HG03196 (cell line): ENCODE results near the gene PDCD11.
"Not testable (repeated sequence)": the region's sequence is repeated elsewhere in the genome, so short reads cannot be mapped to it uniquely, and the experiment has no call there.

Experiments used
- ATAC-seq: cut with Tn5 transposase; IDR thresholded peaks from one replicate; pipeline ENCODE4 v1.9.1; 2021; ENCODE audit not compliant: unreplicated experiment

The PDCD11 gene

GRCh38 chr10:103417148-103417469, 20.7 kb downstream of the PDCD11 start:
- not testable (repeated sequence) for ATAC-seq

DNA sequence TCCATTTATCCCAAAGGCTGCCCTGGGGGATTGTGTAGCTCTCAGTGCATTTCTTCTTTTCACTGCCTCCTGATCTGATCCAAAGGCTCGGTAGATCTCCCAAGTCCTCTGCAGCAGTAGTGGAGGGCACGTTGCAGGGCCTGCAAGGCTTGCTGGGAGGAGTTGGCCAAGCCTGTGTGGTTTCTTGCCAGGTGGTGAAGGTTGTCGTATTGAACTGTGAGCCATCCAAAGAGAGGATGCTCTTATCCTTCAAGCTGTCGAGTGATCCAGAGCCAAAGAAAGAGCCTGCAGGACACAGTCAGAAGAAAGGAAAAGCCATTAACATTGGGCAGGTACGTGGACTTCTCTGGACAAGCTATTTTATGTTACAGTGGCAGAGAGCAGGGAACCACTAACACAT, 21.2 kb downstream of the PDCD11 start:
- ATAC-seq = no peak

- no peak for ATAC-seq
These were observed 22.7 kb downstream of the PDCD11 start for GRCh38 chr10:103419101-103419500.

- no peak for ATAC-seq
These were observed 27.3 kb downstream of the PDCD11 start for GRCh38 chr10:103423748-103424147.

GRCh38 chr10:103427866-103428265, 31.4 kb downstream of the PDCD11 start:
- ATAC-seq = no peak

DNA sequence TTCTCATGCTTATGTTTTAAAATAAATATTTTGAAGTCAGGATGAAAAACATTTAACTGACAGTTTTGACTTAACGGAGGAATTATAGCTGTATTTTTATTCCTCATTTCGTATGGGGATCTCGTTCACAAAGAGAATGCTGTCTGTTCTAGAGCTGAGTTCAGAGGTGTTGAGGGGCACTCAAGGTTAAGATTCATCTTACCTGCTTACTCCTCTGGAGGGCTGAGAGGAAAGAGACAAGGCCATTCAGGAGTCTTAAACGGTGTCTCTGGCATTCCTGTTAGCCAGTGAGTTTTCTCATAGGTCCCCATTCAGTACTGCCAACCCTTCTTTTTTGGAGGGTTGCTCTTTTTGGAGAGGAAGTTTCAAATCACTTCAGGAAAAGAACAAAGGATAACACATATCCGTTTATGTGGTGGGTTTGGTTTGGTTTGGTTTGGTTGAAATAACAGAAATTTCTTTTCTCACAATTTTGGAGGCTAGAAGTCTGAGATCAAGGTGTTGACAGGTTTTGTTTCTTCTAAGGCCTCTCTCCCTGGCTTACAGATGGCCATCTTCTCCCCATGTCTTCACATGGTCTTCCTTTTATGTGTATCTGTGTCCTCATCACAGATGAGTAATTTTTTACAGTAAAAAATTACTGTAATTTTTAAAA, 32.7 kb downstream of the PDCD11 start:
- ATAC-seq = no peak

GRCh38 chr10:103429647-103430046, 33.2 kb downstream of the PDCD11 start:
- no peak for ATAC-seq

- no peak for ATAC-seq
These were observed 35.5 kb downstream of the PDCD11 start for GRCh38 chr10:103431902-103432301.

DNA sequence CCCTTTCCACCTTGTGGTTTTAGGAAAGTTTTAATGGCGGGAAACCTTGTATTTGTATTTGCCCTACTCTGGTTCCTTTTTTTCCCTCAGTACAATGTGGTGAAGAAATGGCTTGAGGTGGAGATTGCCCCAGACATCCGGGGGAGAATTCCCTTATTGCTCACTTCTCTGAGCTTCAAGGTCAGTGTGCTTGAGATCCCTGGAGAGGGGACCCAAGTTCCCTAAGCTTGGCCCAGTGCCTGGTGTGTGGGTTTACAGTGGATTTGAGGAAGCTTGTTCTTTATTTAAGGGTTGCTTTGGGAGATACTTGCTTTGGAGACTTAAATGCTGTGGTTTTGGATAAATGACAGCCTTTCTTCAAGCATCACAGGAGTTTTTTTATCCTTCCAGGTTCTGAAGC, 37.4 kb downstream of the PDCD11 start:
- ATAC-seq = no peak

DNA sequence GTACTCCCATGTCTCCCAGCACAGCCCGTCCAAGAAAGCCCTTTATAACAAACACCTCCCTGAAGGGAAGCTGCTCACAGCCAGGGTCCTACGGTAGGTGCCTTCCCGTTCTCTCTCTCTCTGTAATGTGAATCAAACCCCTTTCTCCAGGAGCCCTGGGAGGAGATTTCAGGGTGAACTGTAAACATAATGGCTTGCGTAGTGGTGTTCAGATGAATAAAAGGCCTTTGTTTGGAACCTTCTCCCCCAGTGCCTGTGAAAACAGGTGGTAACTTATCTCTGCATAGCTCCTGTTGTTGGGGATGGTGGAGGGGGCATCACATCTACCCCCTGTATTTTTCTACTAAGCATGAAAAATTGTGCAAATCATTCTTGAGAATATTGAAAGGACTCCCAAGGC, 43.4 kb downstream of the PDCD11 start:
- no peak for ATAC-seq

DNA sequence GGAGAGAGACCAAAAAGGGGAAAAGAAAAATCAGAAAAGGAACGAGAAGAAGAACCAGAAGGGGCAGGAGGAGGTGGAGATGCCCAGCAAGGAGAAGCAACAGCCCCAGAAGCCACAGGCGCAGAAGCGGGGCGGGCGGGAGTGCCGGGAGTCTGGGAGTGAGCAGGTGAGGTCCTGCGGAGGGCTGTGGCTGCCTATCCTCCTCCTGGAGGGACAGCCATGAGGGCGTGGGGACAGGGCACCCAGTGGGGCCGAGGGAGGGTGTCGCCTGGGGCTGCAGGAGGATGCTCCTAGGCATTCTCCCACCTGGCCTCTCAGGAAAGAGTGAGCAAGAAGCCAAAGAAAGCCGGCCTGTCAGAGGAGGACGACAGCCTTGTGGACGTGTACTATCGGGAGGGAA, 44.0 kb downstream of the PDCD11 start:
- ATAC-seq = no peak

- no peak for ATAC-seq
These were observed 44.8 kb downstream of the PDCD11 start for GRCh38 chr10:103441206-103441605.

- no peak for ATAC-seq
These were observed 45.2 kb downstream of the PDCD11 start for GRCh38 chr10:103441611-103442010.

DNA sequence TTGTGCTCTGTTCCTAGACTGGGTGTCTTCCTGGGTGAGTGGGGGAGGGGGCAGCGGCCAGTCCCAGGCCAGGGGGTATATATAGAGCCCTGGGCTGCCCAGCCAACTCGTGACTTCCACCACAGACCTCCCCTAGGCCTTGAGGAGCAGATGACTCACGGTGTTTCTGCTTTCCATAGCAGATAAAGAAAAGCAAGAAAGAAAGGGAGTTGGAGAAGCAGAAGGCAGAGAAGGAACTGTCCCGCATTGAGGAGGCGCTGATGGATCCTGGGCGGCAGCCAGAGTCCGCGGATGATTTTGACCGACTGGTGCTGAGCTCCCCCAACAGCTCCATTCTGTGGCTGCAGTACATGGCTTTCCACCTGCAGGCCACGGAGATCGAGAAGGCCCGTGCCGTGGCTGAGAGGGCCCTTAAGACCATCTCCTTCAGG, 45.6 kb downstream of the PDCD11 start:
- ATAC-seq = no peak

GRCh38 chr10:103443475-103444185, 47.2 kb downstream of the PDCD11 start:
- no peak for ATAC-seq

DNA sequence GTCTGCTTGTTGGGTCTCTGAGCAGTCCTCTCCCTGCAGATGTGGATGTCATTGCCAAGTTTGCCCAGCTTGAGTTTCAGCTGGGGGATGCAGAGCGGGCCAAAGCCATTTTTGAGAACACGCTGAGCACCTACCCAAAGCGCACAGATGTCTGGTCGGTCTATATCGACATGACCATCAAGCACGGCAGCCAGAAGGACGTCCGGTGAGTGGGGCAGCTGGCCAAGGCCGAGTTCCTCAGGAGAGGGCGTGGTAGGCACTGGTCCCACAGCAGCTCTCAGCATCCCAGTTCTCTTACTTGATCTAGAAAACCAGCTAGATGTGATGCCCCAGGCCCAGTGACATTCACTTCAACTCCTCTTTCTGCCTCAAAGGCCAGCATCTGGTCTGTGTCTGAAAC, 48.1 kb downstream of the PDCD11 start:
- no peak for ATAC-seq

- ATAC-seq = no peak
These were observed 48.9 kb downstream of the PDCD11 start for GRCh38 chr10:103445366-103445765.

GRCh38 chr10:103445767-103446567, 49.5 kb downstream of the PDCD11 start:
- ATAC-seq = no peak

DNA sequence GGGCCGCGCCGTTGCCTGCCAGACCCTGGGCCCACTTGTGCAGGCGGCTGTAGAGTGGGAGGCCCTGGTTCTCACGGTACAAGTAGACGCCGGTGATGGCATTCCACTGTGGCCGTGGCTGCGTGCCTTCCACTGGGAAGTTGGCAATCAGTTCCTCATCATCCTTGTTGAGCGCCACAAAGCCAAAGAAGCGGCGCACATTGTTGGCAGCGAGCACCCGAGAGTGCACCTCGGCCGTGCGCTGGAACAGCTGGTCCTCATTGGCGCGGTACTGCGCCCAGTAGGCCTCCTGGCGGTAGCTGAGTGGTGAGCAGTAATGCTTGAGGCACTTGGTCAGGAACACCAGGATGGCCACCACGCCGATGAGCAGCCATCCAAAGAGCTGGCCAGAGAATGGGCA, 50.8 kb downstream of the PDCD11 start:
- no peak for ATAC-seq

GRCh38 chr10:103448746-103449145, 52.3 kb downstream of the PDCD11 start:
- no peak for ATAC-seq

DNA sequence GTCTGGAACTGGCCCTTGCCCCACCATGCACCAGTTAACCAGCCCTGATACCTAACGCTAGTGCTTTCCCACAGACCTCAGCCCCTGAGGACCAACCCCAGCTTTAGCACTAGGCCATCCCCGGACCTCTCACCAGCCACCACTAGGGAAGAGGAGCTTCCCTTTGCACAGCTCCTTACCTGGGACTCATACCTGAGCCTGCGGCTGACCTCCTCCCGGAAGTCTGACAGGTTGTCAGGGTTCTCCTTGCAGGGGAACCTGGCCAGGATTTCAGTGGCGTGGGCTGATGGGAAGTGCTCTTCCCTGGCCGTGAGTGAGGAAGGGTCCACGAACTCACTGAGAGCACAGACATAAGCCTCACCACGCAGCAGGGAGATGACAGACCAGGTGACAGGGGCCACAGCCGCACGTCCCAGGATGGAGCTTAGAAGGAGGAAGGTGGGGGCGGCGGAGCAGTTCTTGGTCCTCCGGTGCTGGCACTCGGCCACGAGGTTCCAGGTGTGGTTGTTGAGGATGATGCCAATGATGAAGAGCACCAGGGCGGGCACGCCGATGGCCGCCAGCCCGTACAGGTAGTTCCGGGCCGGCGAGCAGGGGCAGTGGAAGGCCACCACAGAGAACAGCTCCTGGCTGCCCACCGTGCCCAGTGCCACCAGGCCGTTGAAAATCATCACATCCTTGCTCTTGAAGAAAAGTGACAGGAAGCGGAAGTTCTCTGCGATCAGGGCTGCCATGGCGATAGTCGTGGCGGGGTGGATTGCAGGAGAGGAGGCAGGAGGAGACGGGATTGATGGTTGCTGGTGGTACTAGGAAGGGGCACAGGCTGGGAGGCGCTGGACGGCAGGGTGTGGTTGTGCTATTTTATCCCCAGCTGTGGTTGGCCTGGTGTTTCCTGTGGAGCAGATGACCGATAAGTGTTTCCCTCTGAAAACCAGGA, 53.0 kb downstream of the PDCD11 start:
- no peak for ATAC-seq
